Karpas-422 (cell line): ENCODE data around the gene SLC30A10. TPM values are rescaled to one million over a fixed set of nuclear protein-coding genes. Genes with fewer than 3 reads are reported as not detected.
"Not testable (repeated sequence)": the region's sequence is repeated elsewhere in the genome, so short reads cannot be mapped to it uniquely, and the experiment has no call there.

Source experiments
- DNase-seq: peaks from one replicate; pipeline ENCODE4 v3.0.0-alpha.2; 2015
- H2AFZ ChIP-seq: fragments of 200-600 bp; sonication (generic); 2 replicates; pipeline ENCODE4 v1.6.1; 2014; ENCODE audit warnings: antibody characterized with exemption, low read length, mixed read lengths
- H3K27ac ChIP-seq: fragments of 200-600 bp; sonication (generic); 2 replicates; pipeline ENCODE4 v1.5.1; 2014; ENCODE audit warnings: mild to moderate bottlenecking, low read length, moderate library complexity
- H3K27me3 ChIP-seq: fragments of 200-600 bp; sonication (generic); 2 replicates; pipeline ENCODE4 v1.6.1; 2014; ENCODE audit warnings: low read length, mixed read lengths
- H3K36me3 ChIP-seq: fragments of 200-600 bp; sonication (generic); 2 replicates; pipeline ENCODE4 v1.6.1; 2014; ENCODE audit warnings: low read length, mixed read lengths; ENCODE audit not compliant: insufficient read depth
- H3K4me1 ChIP-seq: fragments of 200-600 bp; sonication (generic); 2 replicates; pipeline ENCODE4 v1.6.1; 2014; ENCODE audit warnings: mild to moderate bottlenecking, low read length, mixed read lengths
- H3K4me2 ChIP-seq: fragments of 200-600 bp; sonication (generic); 2 replicates; pipeline ENCODE4 v1.6.1; 2014; ENCODE audit warnings: low read length, low read depth, mild to moderate bottlenecking; ENCODE audit not compliant: poor library complexity, severe bottlenecking
- H3K4me3 ChIP-seq: fragments of 200-600 bp; sonication (generic); 2 replicates; pipeline ENCODE4 v1.5.1; 2014; ENCODE audit warnings: mild to moderate bottlenecking, antibody characterized with exemption, low read length, mixed read lengths
- H3K79me2 ChIP-seq: fragments of 200-600 bp; sonication (generic); 2 replicates; pipeline ENCODE4 v1.6.1; 2014; ENCODE audit warnings: mild to moderate bottlenecking, low read length, mixed read lengths
- H3K9ac ChIP-seq: fragments of 200-600 bp; sonication (generic); 2 replicates; pipeline ENCODE4 v1.6.0; 2014; ENCODE audit warnings: low read length
- H3K9me2 ChIP-seq: fragments of 200-600 bp; sonication (generic), shearing (Covaris generic); replicated peaks from 2 replicates; pipeline ENCODE4 v1.6.0; 2014; ENCODE audit warnings: mild to moderate bottlenecking, low read length, moderate library complexity; ENCODE audit not compliant: insufficient read depth
- H3K9me3 ChIP-seq: fragments of 300-700, 200-600 bp; sonication (generic); 2 replicates; pipeline ENCODE4 v1.6.1; 2014; ENCODE audit warnings: low read length, mixed read lengths
- H4K20me1 ChIP-seq: fragments of 200-600 bp; sonication (generic); 2 replicates; pipeline ENCODE4 v1.6.1; 2014; ENCODE audit warnings: mild to moderate bottlenecking, antibody characterized with exemption, low read length, low read depth; ENCODE audit not compliant: insufficient read depth
- total RNA-seq: library from RNA; depleted of rRNA; stranded (reverse); fragments of >200 nt; shearing (Covaris generic); gene quantifications from 2 replicates; pipeline ENCODE4 v1.2.3, GENCODE V29; 2014; ENCODE audit warnings: low replicate concordance

Gene SLC30A10
- total RNA-seq, 1 experiment from 2014 or later = not detected

- Histone ChIP-seq H3K4me2 (no peak overlapping the region), H3K36me3 (no peaks in the 10 kb centered on the region), H3K4me3 (no peak overlapping the region), H4K20me1 (no peaks in the 10 kb centered on the region), H3K4me1 (no peaks in the 10 kb centered on the region), H3K9me3 (no peaks in the 10 kb centered on the region), H3K9ac (no peak overlapping the region), H3K27ac (no peak overlapping the region), H3K79me2 (no peaks in the 10 kb centered on the region), H3K9me2 (no peaks in the 10 kb centered on the region), H2AFZ (no peak overlapping the region), H3K27me3 (no peaks in the 10 kb centered on the region)
- no peak for DNase-seq
These were observed 30.6 kb upstream of the SLC30A10 start for GRCh38 chr1:219958875-219959417.

GRCh38 chr1:219954736-219955421 is 26.5 kb upstream of the SLC30A10 start:
- Histone ChIP-seq H3K9ac (no peak overlapping the region), H3K27ac (no peak overlapping the region), H3K9me2 (no peaks in the 10 kb centered on the region), H3K4me1 (no peaks in the 10 kb centered on the region), H3K9me3 (no peaks in the 10 kb centered on the region), H3K79me2 (no peaks in the 10 kb centered on the region), H3K27me3 (no peaks in the 10 kb centered on the region), H3K36me3 (no peaks in the 10 kb centered on the region), H3K4me2 (no peak overlapping the region), H3K4me3 (no peak overlapping the region), H4K20me1 (no peaks in the 10 kb centered on the region), H2AFZ (no peak overlapping the region)
- DNase-seq = no peak

- H3K9me2 ChIP-seq = no peaks in the 10 kb centered on the region
- H3K9me3 ChIP-seq = no peaks in the 10 kb centered on the region
- H3K27me3 ChIP-seq = no peaks in the 10 kb centered on the region
- no peak overlapping the region for H3K4me2 ChIP-seq
- no peaks in the 10 kb centered on the region for H3K4me1 ChIP-seq
- no peak overlapping the region for H3K4me3 ChIP-seq
- H3K9ac ChIP-seq = no peak overlapping the region
- H3K36me3 ChIP-seq = no peaks in the 10 kb centered on the region
- H3K27ac ChIP-seq = no peak overlapping the region
- H3K79me2 ChIP-seq = no peaks in the 10 kb centered on the region
- no peak for DNase-seq
- H4K20me1 ChIP-seq = no peaks in the 10 kb centered on the region
- no peak overlapping the region for H2AFZ ChIP-seq
These were observed 25.7 kb upstream of the SLC30A10 start for GRCh38 chr1:219954052-219954451.

GRCh38 chr1:219952361-219952760 is 24.0 kb upstream of the SLC30A10 start:
- H3K36me3 ChIP-seq = no peaks in the 10 kb centered on the region
- H3K4me2 ChIP-seq = no peak overlapping the region
- no peak overlapping the region for H3K9ac ChIP-seq
- H3K27me3 ChIP-seq = no peaks in the 10 kb centered on the region
- H3K27ac ChIP-seq = no peak overlapping the region
- H3K79me2 ChIP-seq = no peaks in the 10 kb centered on the region
- no peak overlapping the region for H2AFZ ChIP-seq
- H4K20me1 ChIP-seq = no peaks in the 10 kb centered on the region
- no peak for DNase-seq
- H3K9me3 ChIP-seq = no peaks in the 10 kb centered on the region
- H3K4me1 ChIP-seq = no peaks in the 10 kb centered on the region
- H3K9me2 ChIP-seq = no peaks in the 10 kb centered on the region
- no peak overlapping the region for H3K4me3 ChIP-seq

- H3K27ac ChIP-seq, H3K9me2 ChIP-seq, H3K36me3 ChIP-seq, DNase-seq, H3K27me3 ChIP-seq, H2AFZ ChIP-seq, H4K20me1 ChIP-seq, H3K9me3 ChIP-seq, H3K4me3 ChIP-seq, H3K79me2 ChIP-seq, H3K9ac ChIP-seq, H3K4me2 ChIP-seq, H3K4me1 ChIP-seq: not testable (repeated sequence)
These were observed 20.9 kb upstream of the SLC30A10 start for GRCh38 chr1:219949227-219949626.

GRCh38 chr1:219948766-219949165 is 20.4 kb upstream of the SLC30A10 start:
- not testable (repeated sequence) for H3K9ac ChIP-seq, H2AFZ ChIP-seq, H3K4me1 ChIP-seq, H3K27ac ChIP-seq, H3K9me3 ChIP-seq, H3K9me2 ChIP-seq, H3K79me2 ChIP-seq, H4K20me1 ChIP-seq, H3K4me2 ChIP-seq, H3K36me3 ChIP-seq, H3K4me3 ChIP-seq, DNase-seq, H3K27me3 ChIP-seq

GRCh38 chr1:219945795-219946194 is 17.4 kb upstream of the SLC30A10 start:
- Histone ChIP-seq H3K36me3 (no peaks in the 10 kb centered on the region), H2AFZ (no peak overlapping the region), H3K9ac (no peak overlapping the region), H3K27me3 (no peaks in the 10 kb centered on the region), H4K20me1 (no peaks in the 10 kb centered on the region), H3K27ac (no peak overlapping the region), H3K9me3 (no peaks in the 10 kb centered on the region), H3K4me3 (no peak overlapping the region), H3K9me2 (no peaks in the 10 kb centered on the region), H3K4me1 (peaks cover 5% of the 10 kb centered on the region; the same call in 1 of the 2 replicates), H3K4me2 (no peak overlapping the region), H3K79me2 (no peaks in the 10 kb centered on the region)
- peak; percentile 64 for DNase-seq

- Histone ChIP-seq H3K27ac (no peak overlapping the region), H3K9ac (no peak overlapping the region), H3K27me3 (no peaks in the 10 kb centered on the region), H3K9me2 (no peaks in the 10 kb centered on the region), H2AFZ (no peak overlapping the region), H3K36me3 (no peaks in the 10 kb centered on the region), H3K4me3 (no peak overlapping the region), H3K4me2 (no peak overlapping the region), H3K9me3 (no peaks in the 10 kb centered on the region), H3K4me1 (peaks cover 5% of the 10 kb centered on the region; the same call in 1 of the 2 replicates), H4K20me1 (no peaks in the 10 kb centered on the region), H3K79me2 (no peaks in the 10 kb centered on the region)
- no peak for DNase-seq
These were observed 13.1 kb upstream of the SLC30A10 start for GRCh38 chr1:219941179-219942118.
